HepG2 (cell line): ENCODE measurements around the gene RREB1. TPM values are rescaled to one million over a fixed set of nuclear protein-coding genes. Genes with fewer than 3 reads are reported as not detected.
A peak's percentile ranks its signal among the peaks of the same experiment; 100 is the strongest.

ENCODE experiments used
- ATF6 ChIP-seq: sonication (generic); formaldehyde crosslinking; conservative IDR thresholded peaks from 2 replicates; pipeline ENCODE4 v1.4.0; 2020; ENCODE audit warnings: missing genetic modification reagents
- CTCF ChIP-seq: sonication (generic); formaldehyde crosslinking; IDR thresholded peaks from 2 replicates; pipeline ENCODE4 v1.5.0; 2020; ENCODE audit warnings: mild to moderate bottlenecking, missing genetic modification reagents, moderate library complexity
- E2F5 ChIP-seq: sonication (generic); formaldehyde crosslinking; conservative IDR thresholded peaks from 2 replicates; pipeline ENCODE4 v1.4.0; 2020; ENCODE audit warnings: missing genetic modification reagents
- HIVEP1 ChIP-seq: sonication (generic); formaldehyde crosslinking; IDR thresholded peaks from 2 replicates; pipeline ENCODE4 v1.4.0; 2020; ENCODE audit warnings: mild to moderate bottlenecking, missing genetic modification reagents
- IRF9 ChIP-seq: sonication (generic); formaldehyde crosslinking; IDR thresholded peaks from 2 replicates; pipeline ENCODE4 v1.8.0; 2022; ENCODE audit warnings: missing genetic modification reagents, mild to moderate bottlenecking, borderline replicate concordance
- KDM2A ChIP-seq: sonication (generic); formaldehyde crosslinking; IDR thresholded peaks from 2 replicates; pipeline ENCODE4 v1.4.0; 2020; ENCODE audit warnings: low read depth, missing genetic modification reagents, borderline replicate concordance
- NFE2L2 ChIP-seq: fragments of 150-350 bp; IDR thresholded peaks from 2 replicates; pipeline ENCODE4 v1.6.1; 2014; ENCODE audit warnings: low read length
- PCBP1 ChIP-seq: fragments of 200-400 bp; formaldehyde crosslinking; IDR thresholded peaks from 2 replicates; pipeline ENCODE4 v1.6.1; 2017; ENCODE audit warnings: mild to moderate bottlenecking, low read depth, low read length, borderline replicate concordance
- PTBP1 ChIP-seq: fragments of 200-400 bp; formaldehyde crosslinking; IDR thresholded peaks from 2 replicates; pipeline ENCODE4 v1.6.1; 2018; ENCODE audit warnings: low read length, low read depth; ENCODE audit not compliant: poor library complexity, severe bottlenecking
- SALL2 ChIP-seq: sonication (generic); formaldehyde crosslinking; IDR thresholded peaks from 2 replicates; pipeline ENCODE4 v1.8.1; 2023; ENCODE audit warnings: mild to moderate bottlenecking, missing genetic modification reagents, inconsistent platforms
- SP4 ChIP-seq: sonication (generic); formaldehyde crosslinking; IDR thresholded peaks from 2 replicates; pipeline ENCODE4 v1.8.1; 2023; ENCODE audit warnings: mild to moderate bottlenecking, missing genetic modification reagents
- SP5 ChIP-seq: IDR thresholded peaks from 2 replicates; pipeline ENCODE4 v1.6.1; 2016; ENCODE audit warnings: low read depth, borderline replicate concordance
- ZBTB34 ChIP-seq: sonication (generic); formaldehyde crosslinking; IDR thresholded peaks from 2 replicates; pipeline ENCODE4 v1.8.0; 2022; ENCODE audit warnings: mild to moderate bottlenecking, missing genetic modification reagents
- ZBTB38 ChIP-seq: sonication (generic); formaldehyde crosslinking; IDR thresholded peaks from 2 replicates; pipeline ENCODE4 v1.5.1; 2020; ENCODE audit warnings: mild to moderate bottlenecking, missing genetic modification reagents
- ZNF367 ChIP-seq: sonication (generic); formaldehyde crosslinking; IDR thresholded peaks from 2 replicates; pipeline ENCODE4 v1.4.0; 2020; ENCODE audit warnings: missing genetic modification reagents, borderline replicate concordance
- ZNF431 ChIP-seq: sonication (generic); formaldehyde crosslinking; IDR thresholded peaks from 2 replicates; pipeline ENCODE4 v1.9.0; 2022; ENCODE audit warnings: missing genetic modification reagents, low read depth, mild to moderate bottlenecking, borderline replicate concordance
- ZNF501 ChIP-seq: sonication (generic); formaldehyde crosslinking; IDR thresholded peaks from 2 replicates; pipeline ENCODE4 v1.5.1; 2020; ENCODE audit warnings: mild to moderate bottlenecking, moderate library complexity, missing genetic modification reagents
- ZNF644 ChIP-seq: IDR thresholded peaks from 2 replicates; pipeline ENCODE4 v1.6.1; 2016; ENCODE audit warnings: low read depth
- ZNF761 ChIP-seq: sonication (generic); formaldehyde crosslinking; conservative IDR thresholded peaks from 2 replicates; pipeline ENCODE4 v1.4.0; 2020; ENCODE audit warnings: mild to moderate bottlenecking, missing genetic modification reagents
- ZNF782 ChIP-seq: sonication (generic); formaldehyde crosslinking; IDR thresholded peaks from 2 replicates; pipeline ENCODE4 v1.4.0; 2020; ENCODE audit warnings: missing genetic modification reagents, mild to moderate bottlenecking, borderline replicate concordance
- ZNF883 ChIP-seq: sonication (generic); formaldehyde crosslinking; IDR thresholded peaks from 2 replicates; pipeline ENCODE4 v1.5.1; 2020; ENCODE audit warnings: mild to moderate bottlenecking, missing genetic modification reagents; ENCODE audit errors: not compliant biosample characterization
- polyA plus RNA-seq, 8 experiments: library from polyadenylated mRNA; depleted of rRNA in 3 of 8; stranded (reverse) in 7 of 8; unstranded in 1 of 8; fragments of >200 nt; fragmentation: Illumina TruSeq in 4 of 8; extraction: Trizol in 4 of 8; gene quantifications; 2 replicates each; pipeline versions ENCODE4 v1.2.1 to v1.2.3, GENCODE V29; 2011 to 2016; ENCODE audit warnings: low read depth in 4 of 8, missing spikeins in 1 of 8, mixed read lengths in 1 of 8; ENCODE audit not compliant: insufficient read depth in 1 of 8
- total RNA-seq, 5 experiments: library from RNA; depleted of rRNA; stranded (reverse); fragments of >200 nt; fragmentation: Illumina TruSeq; extraction: Trizol; gene quantifications; 2 replicates each; pipeline ENCODE4 v1.2.3, GENCODE V29; 2016; ENCODE audit warnings: low read depth in 1 of 5

The RREB1 gene
- total and polyA plus RNA-seq, 2 of the 13 experiments (the other 11 are each of a cell fraction or from before 2014, with no cell fraction given) = 6.1 to 23.2 TPM

- TF ChIP-seq ZNF782 (peak; percentile 90; the same call in 1 of the 2 replicates), PCBP1 (peak; percentile 87; the same call in 1 of the 2 replicates), CTCF (CRISPR knock-in tag) (peak; percentile 54), SP5 (CRISPR knock-in tag) (peak; percentile 75), SALL2 (peak; percentile 62; the same call in 1 of the 2 replicates), PTBP1 (no peak), ATF6 (CRISPR knock-in tag) (no peak), ZNF367 (CRISPR knock-in tag) (0 out of 2 replicates have a peak, but pooled peaks have one; percentile 83), HIVEP1 (CRISPR knock-in tag) (peak; percentile 90), ZNF644 (CRISPR knock-in tag) (peak; percentile 61), ZNF431 (0 out of 2 replicates have a peak, but pooled peaks have one; percentile 34), ZBTB38 (peak; percentile 21), ZNF761 (CRISPR knock-in tag) (0 out of 2 replicates have a peak, but pooled peaks have one; percentile 39), ZNF883 (CRISPR knock-in tag) (peak; percentile 73), E2F5 (CRISPR knock-in tag) (0 out of 2 replicates have a peak, but pooled peaks have one; percentile 30), SP4 (CRISPR knock-in tag) (peak; percentile 87), ZNF501 (CRISPR knock-in tag) (peak; percentile 83), ZBTB34 (CRISPR knock-in tag) (peak; percentile 78; the same call in 1 of the 2 replicates), NFE2L2 (no peak), KDM2A (CRISPR knock-in tag) (peak; percentile 77), IRF9 (peak; percentile 89)
Measured at GRCh38 chr6:7261032-7261841, 153.5 kb downstream of the RREB1 start (continued).
